K562 (cell line): ENCODE data around the gene TOR1B. TPM values are rescaled to one million over a fixed set of nuclear protein-coding genes. Genes with fewer than 3 reads are reported as not detected.
A peak's percentile ranks its signal among the peaks of the same experiment; 100 is the strongest.

Experiments used
- CBX2 ChIP-seq: fragments of 200-600 bp; sonication (generic); IDR thresholded peaks from one replicate; pipeline ENCODE4 v1.6.1; 2012; ENCODE audit warnings: mild to moderate bottlenecking, low read length, inconsistent platforms; ENCODE audit not compliant: insufficient read depth, poor library complexity, severe bottlenecking
- CCAR2 ChIP-seq: fragments of 200-400 bp; formaldehyde crosslinking; IDR thresholded peaks from 2 replicates; pipeline ENCODE4 v1.6.1; 2017; ENCODE audit warnings: mild to moderate bottlenecking, low read depth, low read length
- CHCHD3 ChIP-seq: fragments of 250-450 bp; sonication (Bioruptor Pico); IDR thresholded peaks from 2 replicates; pipeline ENCODE4 v2.1.2; 2022; ENCODE audit warnings: mild to moderate bottlenecking
- DACH1 ChIP-seq: fragments of 450-650 bp; IDR thresholded peaks from 2 replicates; pipeline ENCODE4 v1.6.1; 2018; ENCODE audit not compliant: partially characterized antibody
- ERF ChIP-seq: fragments of 450-650 bp; formaldehyde crosslinking; IDR thresholded peaks from 2 replicates; pipeline ENCODE4 v1.4.0; 2020; ENCODE audit warnings: mild to moderate bottlenecking, mixed read lengths
- FOXM1 ChIP-seq, 2 experiments: fragments of 450-650 bp in 1 of 2; sonication (generic) in 1 of 2; formaldehyde crosslinking in 1 of 2; IDR thresholded peaks; 2 replicates each; pipeline versions ENCODE4 v1.6.1 to v1.9.0; 2017 to 2022; ENCODE audit warnings: low read depth in 2 of 2, mild to moderate bottlenecking in 2 of 2, missing genetic modification reagents in 1 of 2, moderate library complexity in 1 of 2
- ILK ChIP-seq: fragments of 450-650 bp; IDR thresholded peaks from 2 replicates; pipeline ENCODE4 v1.6.1; 2016; ENCODE audit warnings: missing genetic modification characterization, low read depth, mild to moderate bottlenecking, missing compliant biosample characterization, moderate library complexity, borderline replicate concordance
- L3MBTL2 ChIP-seq: fragments of 450-650 bp; IDR thresholded peaks from 2 replicates; pipeline ENCODE4 v1.6.1; 2016; ENCODE audit warnings: mild to moderate bottlenecking, moderate library complexity
- NELFE ChIP-seq: IDR thresholded peaks from 2 replicates; pipeline ENCODE4 v1.6.1; 2011; ENCODE audit warnings: mild to moderate bottlenecking; ENCODE audit not compliant: insufficient read depth, insufficient read length
- NR2C1 ChIP-seq, 2 experiments: fragments of 450-650 bp; IDR thresholded peaks; 2 replicates each; pipeline ENCODE4 v1.6.1; 2017; ENCODE audit warnings: mild to moderate bottlenecking in 2 of 2, antibody characterized with exemption in 1 of 2, inconsistent platforms in 1 of 2, missing compliant biosample characterization in 1 of 2, missing genetic modification characterization in 1 of 2
- SMC3 ChIP-seq: conservative IDR thresholded peaks from 2 replicates; pipeline ENCODE4 v1.6.1; 2011; ENCODE audit warnings: low read depth, low read length, improper control_type of control experiment; ENCODE audit not compliant: insufficient read depth
- SNRNP70 ChIP-seq: fragments of 200-400 bp; formaldehyde crosslinking; optimal IDR thresholded peaks from 2 replicates; pipeline ENCODE3; 2017; ENCODE audit warnings: low read depth, low read length
- STAG1 ChIP-seq: sonication (generic); formaldehyde crosslinking; IDR thresholded peaks from 2 replicates; pipeline ENCODE4 v1.5.0; 2020; ENCODE audit warnings: missing genetic modification reagents, borderline replicate concordance
- SUPT5H ChIP-seq: fragments of 450-650 bp; IDR thresholded peaks from 2 replicates; pipeline ENCODE4 v1.6.1; 2016
- ZBTB17 ChIP-seq: fragments of 450-650 bp; formaldehyde crosslinking; IDR thresholded peaks from 2 replicates; pipeline ENCODE4 v1.4.0; 2020; ENCODE audit warnings: mild to moderate bottlenecking
- ZEB2 ChIP-seq: fragments of 450-650 bp; IDR thresholded peaks from 2 replicates; pipeline ENCODE4 v1.6.1; 2016
- ZNF324 ChIP-seq: fragments of 250-450 bp; sonication (Bioruptor Pico); IDR thresholded peaks from 2 replicates; pipeline ENCODE4 v1.4.0; 2020; ENCODE audit warnings: mild to moderate bottlenecking
- polyA plus RNA-seq, 8 experiments: library from polyadenylated mRNA; depleted of rRNA in 4 of 8; stranded (reverse) in 5 of 8; unstranded in 3 of 8; fragments of >200 nt; fragmentation: Nextera tagmentation in 2 of 8; fragmentation: Illumina TruSeq in 1 of 8; extraction: Ambion mirVana in 2 of 8; extraction: Trizol in 1 of 8; gene quantifications; 2 replicates each; pipeline versions ENCODE4 v1.2.1 to v1.2.3, GENCODE V29; 2011 to 2014; ENCODE audit warnings: inconsistent platforms in 1 of 8, missing spikeins in 1 of 8
- total RNA-seq, 7 experiments: library from RNA; depleted of rRNA in 6 of 7; stranded (reverse); fragments of >200 nt in 6 of 7; fragmentation: Illumina TruSeq in 2 of 7; extraction: Trizol in 2 of 7; gene quantifications; 2 replicates each; pipeline versions ENCODE4 v1.2.1 to v1.2.3, GENCODE V29; 2011 to 2021; ENCODE audit warnings: low replicate concordance in 1 of 7
- TF ChIP-seq, protein P1 (sequence below): fragments of 450-650 bp; formaldehyde crosslinking; conservative IDR thresholded peaks from 2 replicates; pipeline ENCODE4 v1.4.0; 2022; ENCODE audit warnings: mild to moderate bottlenecking, missing genetic modification characterization
- TF ChIP-seq, protein P2 (sequence below): fragments of 450-650 bp; formaldehyde crosslinking; IDR thresholded peaks from 2 replicates; pipeline ENCODE4 v1.4.0; 2020; ENCODE audit warnings: mild to moderate bottlenecking, moderate library complexity
- TF ChIP-seq, protein P3 (sequence below): fragments of 250-450 bp; sonication (Bioruptor Pico); IDR thresholded peaks from 2 replicates; pipeline ENCODE4 v1.5.0; 2021; ENCODE audit warnings: mild to moderate bottlenecking, moderate library complexity
- TF ChIP-seq, protein P4 (sequence below): sonication (generic); formaldehyde crosslinking; IDR thresholded peaks from 2 replicates; pipeline ENCODE4 v1.8.0; 2022; ENCODE audit warnings: missing genetic modification reagents, mild to moderate bottlenecking, borderline replicate concordance

TOR1B gene
- total and polyA plus RNA-seq, 9 of the 15 experiments (the other 6 are each of a cell fraction or from before 2014, with no cell fraction given) = 4.2 to 36.5 (median 24.6) TPM

DNA sequence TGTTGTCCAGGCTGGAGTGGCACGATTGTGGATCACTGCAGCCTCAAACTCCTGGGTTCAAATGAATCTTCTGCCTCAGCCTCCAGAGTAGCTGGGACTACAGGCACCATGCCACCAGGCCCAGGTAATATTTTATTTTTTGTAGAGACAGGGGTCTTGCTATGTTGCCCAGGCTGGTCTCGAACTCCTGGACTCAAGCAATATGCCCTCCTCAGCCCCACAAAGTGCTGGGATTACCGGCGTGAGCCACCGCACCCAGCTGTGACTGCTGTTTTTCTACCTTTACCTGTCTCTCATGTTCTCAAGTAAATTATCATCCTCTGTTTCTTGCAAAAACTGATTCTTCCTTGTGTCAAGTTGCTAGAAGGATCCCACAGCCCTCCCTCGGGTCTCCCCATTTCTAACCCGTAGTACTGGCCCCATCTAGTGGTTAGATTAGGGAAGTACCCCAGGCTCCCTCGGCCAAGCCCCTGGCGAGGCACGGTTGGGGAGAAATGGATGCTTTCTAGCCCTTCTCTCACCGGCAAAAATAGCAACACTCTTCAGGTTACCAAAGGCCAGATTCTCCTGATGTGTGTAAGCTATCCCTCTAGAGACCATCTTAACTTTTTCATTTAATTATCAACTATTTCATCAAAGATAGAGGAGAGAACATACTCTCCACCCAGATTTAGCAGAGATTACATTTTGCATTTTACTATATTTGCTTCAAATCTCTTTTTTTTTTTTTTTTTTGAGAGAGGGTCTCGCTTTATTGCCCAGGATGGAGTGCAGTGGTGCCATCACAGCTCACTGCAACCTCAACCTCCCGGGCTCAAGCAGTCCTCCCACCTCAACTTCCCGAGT, 19.2 kb upstream of the TOR1B start (continued):
- TF ChIP-seq NELFE = no peak
- peak; percentile 98 for TF ChIP-seq SMC3
- TF ChIP-seq ERF (CRISPR knock-in tag) = no peak
- TF ChIP-seq, protein P1, sequence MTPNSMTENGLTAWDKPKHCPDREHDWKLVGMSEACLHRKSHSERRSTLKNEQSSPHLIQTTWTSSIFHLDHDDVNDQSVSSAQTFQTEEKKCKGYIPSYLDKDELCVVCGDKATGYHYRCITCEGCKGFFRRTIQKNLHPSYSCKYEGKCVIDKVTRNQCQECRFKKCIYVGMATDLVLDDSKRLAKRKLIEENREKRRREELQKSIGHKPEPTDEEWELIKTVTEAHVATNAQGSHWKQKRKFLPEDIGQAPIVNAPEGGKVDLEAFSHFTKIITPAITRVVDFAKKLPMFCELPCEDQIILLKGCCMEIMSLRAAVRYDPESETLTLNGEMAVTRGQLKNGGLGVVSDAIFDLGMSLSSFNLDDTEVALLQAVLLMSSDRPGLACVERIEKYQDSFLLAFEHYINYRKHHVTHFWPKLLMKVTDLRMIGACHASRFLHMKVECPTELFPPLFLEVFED (CRISPR knock-in tag) = no peak
- peak; percentile 18; the same call in 1 of the 2 replicates for TF ChIP-seq L3MBTL2
- no peak for TF ChIP-seq DACH1
- TF ChIP-seq CHCHD3 (CRISPR knock-in tag) = no peak
- TF ChIP-seq, protein P2, sequence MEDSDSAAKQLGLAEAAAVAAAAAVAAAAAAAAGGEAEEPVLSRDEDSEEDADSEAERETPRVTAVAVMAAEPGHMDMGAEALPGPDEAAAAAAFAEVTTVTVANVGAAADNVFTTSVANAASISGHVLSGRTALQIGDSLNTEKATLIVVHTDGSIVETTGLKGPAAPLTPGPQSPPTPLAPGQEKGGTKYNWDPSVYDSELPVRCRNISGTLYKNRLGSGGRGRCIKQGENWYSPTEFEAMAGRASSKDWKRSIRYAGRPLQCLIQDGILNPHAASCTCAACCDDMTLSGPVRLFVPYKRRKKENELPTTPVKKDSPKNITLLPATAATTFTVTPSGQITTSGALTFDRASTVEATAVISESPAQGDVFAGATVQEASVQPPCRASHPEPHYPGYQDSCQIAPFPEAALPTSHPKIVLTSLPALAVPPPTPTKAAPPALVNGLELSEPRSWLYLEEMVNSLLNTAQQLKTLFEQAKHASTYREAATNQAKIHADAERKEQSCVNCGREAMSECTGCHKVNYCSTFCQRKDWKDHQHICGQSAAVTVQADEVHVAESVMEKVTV (CRISPR knock-in tag) = peak; percentile 99
- TF ChIP-seq SNRNP70 = no peak
- TF ChIP-seq, protein P3, sequence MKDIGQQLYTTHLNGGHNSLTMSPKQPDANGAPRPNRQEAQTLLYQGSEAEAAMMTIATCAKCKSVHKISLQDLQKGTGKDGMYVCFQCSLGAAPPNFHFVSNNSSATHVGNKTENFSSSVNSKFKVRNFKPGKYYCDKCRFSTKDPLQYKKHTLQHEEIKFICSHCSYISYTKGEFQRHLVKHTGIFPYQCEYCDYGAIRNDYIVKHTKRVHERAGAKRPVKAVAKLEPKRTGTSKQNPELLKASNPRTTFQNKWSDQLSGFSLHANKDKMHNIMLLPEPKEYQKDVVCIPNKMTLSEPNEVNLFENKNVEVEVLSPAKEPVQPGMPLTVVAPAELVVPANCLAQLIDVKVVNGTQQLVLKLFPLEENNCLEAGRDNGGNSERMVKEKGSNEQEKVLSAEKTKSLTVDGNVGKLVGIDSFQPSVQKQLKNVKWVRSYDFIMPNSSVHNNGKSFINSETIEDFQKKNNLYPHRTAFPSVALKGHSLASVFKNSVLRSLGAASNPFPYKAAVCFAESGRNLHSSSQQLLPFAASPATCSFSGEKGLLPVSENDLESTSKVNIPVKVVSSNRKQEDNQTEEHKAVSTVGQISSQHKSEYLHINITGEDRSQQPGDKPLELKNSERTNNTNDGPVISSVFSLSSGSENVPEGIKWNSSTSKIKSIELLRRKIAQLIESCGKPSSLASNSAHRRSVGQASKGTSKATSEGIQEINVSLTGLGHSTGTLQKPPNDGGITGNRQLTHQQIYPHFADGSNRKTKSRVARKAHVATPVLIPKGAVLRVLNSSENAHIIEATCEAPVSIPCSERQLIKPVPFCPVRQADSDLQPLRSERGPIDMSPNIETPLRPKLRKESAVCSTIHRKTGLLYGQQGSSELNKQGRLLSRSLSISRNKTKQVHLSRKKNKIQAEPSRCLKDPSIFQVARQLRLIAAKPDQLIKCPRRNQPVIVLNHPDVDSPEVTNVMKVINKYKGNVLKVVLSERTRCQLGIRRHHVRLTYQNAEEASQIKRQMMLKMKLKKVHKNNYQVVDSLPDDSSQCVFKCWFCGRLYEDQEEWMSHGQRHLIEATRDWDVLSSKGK (CRISPR knock-in tag) = no peak
- TF ChIP-seq FOXM1 (IDR thresholded peaks at IDR 0.05; ENCODE audit: low read depth) = 0 out of 2 replicates have a peak, but pooled peaks have one; percentile 14
- TF ChIP-seq FOXM1 (CRISPR knock-in tag; IDR thresholded peaks at IDR 0.05; ENCODE audit: low read depth) = no peak
- peak; percentile 90; the same call in 1 of the 2 replicates for TF ChIP-seq STAG1 (CRISPR knock-in tag)
- TF ChIP-seq CBX2 = no peak
- no peak for TF ChIP-seq ZBTB17 (CRISPR knock-in tag)
- TF ChIP-seq ILK (tag) = no peak
- no peak for TF ChIP-seq SUPT5H
- TF ChIP-seq NR2C1 (IDR thresholded peaks at IDR 0.05) = no peak
- TF ChIP-seq NR2C1 (tag; IDR thresholded peaks at IDR 0.05) = no peak
- no peak for TF ChIP-seq ZEB2
- TF ChIP-seq, protein P4, sequence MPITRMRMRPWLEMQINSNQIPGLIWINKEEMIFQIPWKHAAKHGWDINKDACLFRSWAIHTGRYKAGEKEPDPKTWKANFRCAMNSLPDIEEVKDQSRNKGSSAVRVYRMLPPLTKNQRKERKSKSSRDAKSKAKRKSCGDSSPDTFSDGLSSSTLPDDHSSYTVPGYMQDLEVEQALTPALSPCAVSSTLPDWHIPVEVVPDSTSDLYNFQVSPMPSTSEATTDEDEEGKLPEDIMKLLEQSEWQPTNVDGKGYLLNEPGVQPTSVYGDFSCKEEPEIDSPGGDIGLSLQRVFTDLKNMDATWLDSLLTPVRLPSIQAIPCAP = no peak
- no peak for TF ChIP-seq CCAR2
- TF ChIP-seq ZNF324 (CRISPR knock-in tag) = no peak
